ENCODE measurements around the gene ZNF827. TPM values are rescaled to one million over a fixed set of nuclear protein-coding genes. Genes with fewer than 3 reads are reported as not detected.

ZNF827 gene
- total and polyA plus RNA-seq, 9 of the 15 experiments (the other 6 are each of a cell fraction or from before 2014, with no cell fraction given) = 0.07 to 0.40 TPM; not detected in 7

DNA sequence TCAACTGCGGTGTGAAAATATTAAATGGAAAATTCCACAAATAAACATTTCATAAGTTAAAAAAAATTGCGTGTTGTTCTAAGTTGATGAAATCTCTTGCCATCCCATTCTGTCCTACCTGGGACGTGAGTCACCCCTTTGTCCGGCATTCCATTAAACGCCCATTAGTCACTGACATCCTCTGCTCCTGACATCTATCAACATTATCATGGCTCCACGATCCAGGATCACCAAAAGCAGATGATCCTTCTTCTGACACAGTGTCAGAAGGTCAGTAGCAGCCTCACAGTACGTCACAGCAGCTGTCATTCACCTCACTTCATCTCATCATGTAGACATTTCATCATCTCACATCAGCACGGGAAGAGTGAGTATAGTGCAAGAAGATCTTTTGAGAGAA is 125.7 kb downstream of the ZNF827 start:
- H3K27ac ChIP-seq (ENCODE audit: extremely low read depth, low read depth, low read length) = no peak overlapping the region
- ATAC-seq (no peak), DNase-seq (ENCODE audit: extremely low read depth in 1 of 4, low spot score in 3 of 4) (no peak), FAIRE-seq (no peak)
- no peaks in the 10 kb centered on the region for H3K27me3 ChIP-seq (ENCODE audit: control insufficient read depth in 2 of 2, insufficient read depth in 2 of 2, low read length in 2 of 2)
- in situ Hi-C loops (cut with MboI) = no loop called here
- ChIA-PET POLR2A (no interaction called here), CTCF (ENCODE audit: low intra/inter-chr PET ratio) (no interaction called here)
- H3K4me1 ChIP-seq (replicated peaks in 1 of 2; ENCODE audit: control insufficient read depth in 2 of 2, insufficient read depth in 2 of 2, low read length in 2 of 2) = no peaks in the 10 kb centered on the region
- H3K4me3 ChIP-seq = no peak overlapping the region
- TF ChIP-seq MEIS2 (IDR thresholded peaks at IDR 0.05; ENCODE audit: partially characterized antibody) = peak; percentile 50
- TF ChIP-seq, protein P1, sequence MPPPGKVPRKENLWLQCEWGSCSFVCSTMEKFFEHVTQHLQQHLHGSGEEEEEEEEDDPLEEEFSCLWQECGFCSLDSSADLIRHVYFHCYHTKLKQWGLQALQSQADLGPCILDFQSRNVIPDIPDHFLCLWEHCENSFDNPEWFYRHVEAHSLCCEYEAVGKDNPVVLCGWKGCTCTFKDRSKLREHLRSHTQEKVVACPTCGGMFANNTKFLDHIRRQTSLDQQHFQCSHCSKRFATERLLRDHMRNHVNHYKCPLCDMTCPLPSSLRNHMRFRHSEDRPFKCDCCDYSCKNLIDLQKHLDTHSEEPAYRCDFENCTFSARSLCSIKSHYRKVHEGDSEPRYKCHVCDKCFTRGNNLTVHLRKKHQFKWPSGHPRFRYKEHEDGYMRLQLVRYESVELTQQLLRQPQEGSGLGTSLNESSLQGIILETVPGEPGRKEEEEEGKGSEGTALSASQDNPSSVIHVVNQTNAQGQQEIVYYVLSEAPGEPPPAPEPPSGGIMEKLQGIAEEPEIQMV (tag; conservative IDR thresholded peaks at IDR 0.05; ENCODE audit: low read depth) = no peak
- TF ChIP-seq, protein P2, sequence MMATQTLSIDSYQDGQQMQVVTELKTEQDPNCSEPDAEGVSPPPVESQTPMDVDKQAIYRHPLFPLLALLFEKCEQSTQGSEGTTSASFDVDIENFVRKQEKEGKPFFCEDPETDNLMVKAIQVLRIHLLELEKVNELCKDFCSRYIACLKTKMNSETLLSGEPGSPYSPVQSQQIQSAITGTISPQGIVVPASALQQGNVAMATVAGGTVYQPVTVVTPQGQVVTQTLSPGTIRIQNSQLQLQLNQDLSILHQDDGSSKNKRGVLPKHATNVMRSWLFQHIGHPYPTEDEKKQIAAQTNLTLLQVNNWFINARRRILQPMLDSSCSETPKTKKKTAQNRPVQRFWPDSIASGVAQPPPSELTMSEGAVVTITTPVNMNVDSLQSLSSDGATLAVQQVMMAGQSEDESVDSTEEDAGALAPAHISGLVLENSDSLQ (IDR thresholded peaks at IDR 0.05) = peak; percentile 54; the same call in 1 of the 2 replicates
- no peak for TF ChIP-seq CEBPG (CRISPR knock-in tag; IDR thresholded peaks at IDR 0.05)
- TF ChIP-seq CEBPG (tag; conservative IDR thresholded peaks at IDR 0.05 in 1 of 2, IDR thresholded peaks at IDR 0.05 in 1 of 2) = peak in 1 of 2 experiments; percentile 66; a peak in 2 of 4 replicates
- no peak for TF ChIP-seq RNF2 (IDR thresholded peaks at IDR 0.05)
- peak; percentile 78 for TF ChIP-seq FOSL1 (tag; conservative IDR thresholded peaks at IDR 0.05)
- TF ChIP-seq, protein P3, sequence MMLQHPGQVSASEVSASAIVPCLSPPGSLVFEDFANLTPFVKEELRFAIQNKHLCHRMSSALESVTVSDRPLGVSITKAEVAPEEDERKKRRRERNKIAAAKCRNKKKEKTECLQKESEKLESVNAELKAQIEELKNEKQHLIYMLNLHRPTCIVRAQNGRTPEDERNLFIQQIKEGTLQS (IDR thresholded peaks at IDR 0.05) = peak; percentile 49
- TF ChIP-seq, protein P3 (CRISPR knock-in tag; conservative IDR thresholded peaks at IDR 0.05) = no peak
- 0 out of 2 replicates have a peak, but pooled peaks have one; percentile 9 for TF ChIP-seq SOX6 (IDR thresholded peaks at IDR 0.05)
- TF ChIP-seq, protein P4, sequence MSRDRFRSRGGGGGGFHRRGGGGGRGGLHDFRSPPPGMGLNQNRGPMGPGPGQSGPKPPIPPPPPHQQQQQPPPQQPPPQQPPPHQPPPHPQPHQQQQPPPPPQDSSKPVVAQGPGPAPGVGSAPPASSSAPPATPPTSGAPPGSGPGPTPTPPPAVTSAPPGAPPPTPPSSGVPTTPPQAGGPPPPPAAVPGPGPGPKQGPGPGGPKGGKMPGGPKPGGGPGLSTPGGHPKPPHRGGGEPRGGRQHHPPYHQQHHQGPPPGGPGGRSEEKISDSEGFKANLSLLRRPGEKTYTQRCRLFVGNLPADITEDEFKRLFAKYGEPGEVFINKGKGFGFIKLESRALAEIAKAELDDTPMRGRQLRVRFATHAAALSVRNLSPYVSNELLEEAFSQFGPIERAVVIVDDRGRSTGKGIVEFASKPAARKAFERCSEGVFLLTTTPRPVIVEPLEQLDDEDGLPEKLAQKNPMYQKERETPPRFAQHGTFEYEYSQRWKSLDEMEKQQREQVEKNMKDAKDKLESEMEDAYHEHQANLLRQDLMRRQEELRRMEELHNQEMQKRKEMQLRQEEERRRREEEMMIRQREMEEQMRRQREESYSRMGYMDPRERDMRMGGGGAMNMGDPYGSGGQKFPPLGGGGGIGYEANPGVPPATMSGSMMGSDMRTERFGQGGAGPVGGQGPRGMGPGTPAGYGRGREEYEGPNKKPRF (IDR thresholded peaks at IDR 0.05; ENCODE audit: low read depth, low read length) = no peak
- H4K20me1 ChIP-seq (replicated peaks; ENCODE audit: control insufficient read depth, insufficient read depth, low read length) = no peaks in the 10 kb centered on the region
- H3K9me3 ChIP-seq (replicated peaks; ENCODE audit: control insufficient read depth, insufficient read depth, low read depth, low read length) = peaks cover 2% of the 10 kb centered on the region; the same call in 1 of the 2 replicates
- intact Hi-C loops (cut with micrococcal nuclease) = no loop called here
- no peak overlapping the region for H2AFZ ChIP-seq (ENCODE audit: low read depth, low read length)
- H3K79me2 ChIP-seq (ENCODE audit: control insufficient read depth, insufficient read depth, low read length) = no peaks in the 10 kb centered on the region
- no TSS peak for BruUV-seq (replicated peaks)
- H3K36me3 ChIP-seq (ENCODE audit: control insufficient read depth, insufficient read depth, low read length) = no peaks in the 10 kb centered on the region
- H3K4me2 ChIP-seq (ENCODE audit: insufficient read depth, low read length) = no peak overlapping the region
- H3K9ac ChIP-seq (ENCODE audit: insufficient read depth in 1 of 2, low read depth in 2 of 2, low read length in 2 of 2) = no peak overlapping the region
- WGBS (ENCODE audit: insufficient coverage, low coverage, missing lambda C conversion rate) = 8% methylated on average over 8 of the region's 8 CpGs
- no peaks in the 10 kb centered on the region for H3K9me1 ChIP-seq (ENCODE audit: control insufficient read depth, insufficient read depth, low read length)

All from K562 (cell line).